Sciatic nerve (tissue), 2 donors: Measurements from ENCODE around the gene ADAM22. TPM values are rescaled to one million over a fixed set of nuclear protein-coding genes. Genes with fewer than 3 reads are reported as not detected.

Experiments
- ATAC-seq: fragments of 200-7000 bp; cut with Tn5 transposase; one replicate; pipeline ENCODE4 v1.9.1; 2020; ENCODE audit warnings: mild to moderate bottlenecking, moderate library complexity
- DNase-seq: peaks from one replicate; pipeline ENCODE4 v3.0.0-alpha.2; 2020; ENCODE audit warnings: low spot score
- intact Hi-C: fragments of 100-400 bp; cut with DNase I; formaldehyde crosslinking; loops from one replicate; pipeline ENCODE4 v1.14.2; 2022
- total RNA-seq: library from RNA; stranded (reverse); fragmentation: NEBNext Ultra II Directional; extraction: Animal tissue kit (Norgen Biotek cat#: 25700); gene quantifications from one replicate; pipeline ENCODE4 v1.2.1, GENCODE V29; 2021
- donor health status: DM: no; HTN: no; CAD: no.
- donor health status: DM: no; HTN: no; CAD: no.

ADAM22 gene
- total RNA-seq, 1 donor from 2014 or later, result 8.5 TPM

GRCh38 chr7:88200261-88200660 is 266.2 kb downstream of the ADAM22 start:
- no peak for ATAC-seq
- intact Hi-C loops, result no loop called here

DNA sequence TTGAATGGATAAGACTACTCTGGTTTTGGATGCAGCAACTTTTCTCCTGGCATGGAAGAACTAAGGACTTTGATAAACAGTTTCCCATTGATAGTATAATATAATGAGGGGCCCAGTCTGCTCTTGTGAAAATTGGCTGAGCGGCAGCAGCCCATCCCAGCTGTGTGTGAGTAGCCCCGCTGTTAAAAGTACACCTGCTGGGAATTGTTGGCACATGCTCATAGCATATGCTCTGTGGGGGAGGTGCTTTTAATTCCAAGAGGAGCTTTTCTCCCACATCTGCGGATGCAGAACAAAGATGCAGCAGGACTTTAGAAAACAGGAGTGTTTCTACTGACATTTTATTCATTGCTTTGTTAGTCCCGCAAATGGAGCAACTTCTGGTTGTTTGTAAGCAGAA is 266.7 kb downstream of the ADAM22 start:
- intact Hi-C loops, result no loop called here
- ATAC-seq (no peak), DNase-seq (no peak)

More at GRCh38 chr7:88200261-88200660, 266.2 kb downstream of the ADAM22 start:
- DNase-seq, result no peak

- ATAC-seq (no peak), DNase-seq (no peak)
- intact Hi-C loops, result no loop called here
These were observed 267.3 kb downstream of the ADAM22 start for GRCh38 chr7:88201305-88201704.

- intact Hi-C loops, result no loop called here
- no peak for DNase-seq
- no peak for ATAC-seq
These were observed 268.2 kb downstream of the ADAM22 start for GRCh38 chr7:88202278-88202677.

GRCh38 chr7:88202799-88203198 is 268.7 kb downstream of the ADAM22 start:
- ATAC-seq (no peak), DNase-seq (no peak)
- intact Hi-C loops, result no loop called here

- intact Hi-C loops, result no loop called here
- ATAC-seq, result no peak
These were observed 269.4 kb downstream of the ADAM22 start for GRCh38 chr7:88203401-88203800.

DNA sequence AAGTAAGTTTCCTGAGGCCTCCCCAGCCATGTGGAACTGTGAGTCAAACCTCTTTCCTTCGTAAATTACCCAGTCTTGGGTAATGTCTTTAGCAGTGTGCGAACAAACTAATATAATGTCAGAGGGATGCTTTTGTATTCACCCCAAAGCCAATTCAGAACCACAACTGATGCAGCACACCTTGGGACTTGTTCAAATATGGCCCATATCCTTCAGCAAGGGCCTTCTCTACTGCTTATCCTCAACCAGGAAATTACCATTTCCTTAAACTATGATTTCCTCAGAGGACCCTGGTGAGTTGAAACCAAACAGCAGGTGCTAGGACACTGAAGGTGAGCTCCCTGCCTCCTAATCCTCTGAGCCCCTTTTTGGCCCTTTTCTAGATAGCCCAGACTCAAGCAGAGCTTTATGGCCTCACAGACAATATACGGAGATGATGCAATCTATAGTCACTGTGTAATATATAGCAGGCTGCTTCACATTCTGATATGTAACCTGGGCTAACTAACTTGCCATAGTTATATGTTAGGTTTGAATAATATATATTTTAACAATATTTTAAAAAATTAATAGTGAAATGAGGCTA is 270.6 kb downstream of the ADAM22 start:
- intact Hi-C loops, result no loop called here
- ATAC-seq (no peak), DNase-seq (no peak)

More at GRCh38 chr7:88203401-88203800, 269.4 kb downstream of the ADAM22 start:
- no peak for DNase-seq

DNA sequence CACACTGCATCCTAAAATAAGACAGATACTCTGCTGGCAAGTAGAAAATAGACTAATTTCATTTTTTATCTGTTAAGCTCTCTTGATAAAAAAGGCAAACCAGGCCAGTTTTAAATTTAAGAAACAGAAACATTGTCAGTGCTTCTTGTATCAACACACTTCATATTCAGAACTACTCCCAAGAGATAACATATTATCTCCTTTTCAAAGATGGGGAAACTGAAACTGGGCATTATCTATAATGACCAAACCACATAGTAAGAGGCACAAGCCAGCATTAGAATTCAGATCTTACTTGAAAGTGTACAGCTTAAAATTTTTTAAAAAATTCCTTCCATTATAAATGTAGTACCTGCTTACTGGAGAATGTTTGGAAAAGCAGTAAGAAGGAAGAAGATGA is 271.1 kb downstream of the ADAM22 start:
- ATAC-seq, result no peak
- DNase-seq, result no peak
- intact Hi-C loops, result no loop called here

- intact Hi-C loops, result no loop called here
- DNase-seq (no peak), ATAC-seq (no peak)
These were observed 272.2 kb downstream of the ADAM22 start for GRCh38 chr7:88206254-88206653.

GRCh38 chr7:88208521-88208920 is 274.5 kb downstream of the ADAM22 start:
- intact Hi-C loops, result no loop called here
- ATAC-seq, result no peak

DNA sequence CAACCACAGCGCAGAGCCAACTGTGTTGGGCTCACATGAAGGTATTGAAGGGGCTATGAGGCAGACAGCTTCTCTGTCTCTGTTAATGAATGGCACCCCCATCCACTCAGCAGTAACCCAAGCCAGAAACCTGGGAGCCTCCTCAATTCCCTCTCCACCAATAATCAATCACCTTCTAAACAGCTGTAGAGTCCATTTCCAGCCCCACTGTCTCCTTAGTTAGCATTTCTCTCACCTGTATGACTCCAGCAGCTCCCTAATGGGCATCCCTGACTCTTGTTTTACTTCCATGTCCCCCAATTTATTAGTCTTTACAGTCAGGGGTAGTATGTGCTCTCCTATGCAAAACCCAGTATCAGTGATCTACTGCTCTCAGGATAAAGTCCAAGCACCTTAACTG is 278.9 kb downstream of the ADAM22 start:
- no peak for ATAC-seq

More at GRCh38 chr7:88208521-88208920, 274.5 kb downstream of the ADAM22 start:
- DNase-seq, result no peak

GRCh38 chr7:88214456-88214855 is 280.4 kb downstream of the ADAM22 start:
- ATAC-seq (no peak), DNase-seq (no peak)
- intact Hi-C loops, result no loop called here

More for the DNA sequence above, 278.9 kb downstream of the ADAM22 start:
- DNase-seq, result no peak
- intact Hi-C loops, result no loop called here

- ATAC-seq (no peak), DNase-seq (no peak)
- intact Hi-C loops, result no loop called here
These were observed 281.2 kb downstream of the ADAM22 start for GRCh38 chr7:88215295-88215694.

DNA sequence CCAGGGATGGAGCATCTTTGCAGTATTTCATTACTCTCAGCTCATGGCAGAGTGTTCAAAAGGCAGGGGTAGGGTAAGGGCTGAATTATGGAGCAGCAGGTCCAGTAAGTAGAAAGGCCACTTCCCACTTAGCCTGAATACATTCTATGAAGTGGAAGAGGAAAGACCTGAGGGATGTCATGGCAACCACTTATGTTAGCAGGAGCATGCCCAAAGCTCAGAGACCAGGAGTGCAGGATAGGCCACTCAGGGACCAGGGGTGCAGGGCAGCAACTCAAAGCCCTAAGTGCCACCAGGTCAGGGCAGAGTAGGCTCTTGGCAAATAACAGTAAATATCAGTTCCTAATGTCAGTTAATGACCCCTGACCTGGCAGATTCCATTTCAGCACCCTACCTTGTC is 282.2 kb downstream of the ADAM22 start:
- intact Hi-C loops, result no loop called here
- ATAC-seq (no peak), DNase-seq (no peak)

DNA sequence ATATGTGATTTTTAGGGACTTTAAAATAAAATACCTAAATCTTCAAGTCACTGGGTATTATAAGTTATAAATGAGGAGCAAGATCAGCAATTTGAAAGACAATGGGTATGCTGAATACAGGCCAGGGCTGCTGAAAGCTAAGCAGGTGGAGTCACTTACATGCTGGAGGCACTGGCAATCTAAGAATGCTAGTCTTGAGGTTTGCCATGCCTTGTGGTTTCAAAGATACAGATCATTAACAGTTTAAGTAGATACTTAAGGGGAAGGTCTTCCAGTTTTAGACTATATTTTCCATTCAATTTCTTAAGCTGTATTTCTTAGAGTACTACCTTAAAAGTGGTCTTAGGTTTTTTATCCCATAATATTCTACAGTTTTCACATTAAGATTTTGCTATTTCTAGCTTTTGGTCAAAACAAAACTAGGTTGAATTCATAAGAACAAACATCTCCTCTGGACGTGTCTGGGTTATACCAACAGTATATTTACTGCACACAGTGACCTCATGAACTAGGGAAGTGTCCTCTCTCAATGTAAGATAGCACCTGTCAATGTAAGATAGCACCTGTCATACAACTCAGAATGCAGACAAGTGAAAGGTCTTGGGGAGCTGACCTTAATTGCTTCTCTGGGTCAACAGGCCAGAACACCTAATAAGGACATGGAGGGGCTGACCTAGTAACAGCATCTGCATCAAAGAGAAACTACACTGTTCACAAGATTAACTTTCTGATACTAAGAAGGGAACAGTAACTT is 283.8 kb downstream of the ADAM22 start:
- ATAC-seq (no peak), DNase-seq (no peak)
- intact Hi-C loops, result no loop called here

DNA sequence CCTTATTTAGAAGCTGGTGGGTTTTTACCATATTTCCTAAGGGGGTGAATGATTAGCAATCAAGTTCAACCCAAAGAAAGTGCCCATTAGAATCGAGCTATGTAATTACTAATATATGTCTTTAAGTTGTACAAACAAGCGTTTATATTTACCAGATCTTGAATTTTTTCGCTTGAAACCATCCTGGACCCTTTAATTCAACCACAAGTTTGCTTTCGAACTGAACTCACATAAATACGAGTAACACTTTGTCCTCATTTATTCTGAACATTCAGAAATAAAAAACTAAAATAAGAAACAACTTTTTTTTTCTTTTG is 284.3 kb downstream of the ADAM22 start:
- intact Hi-C loops, result no loop called here
- ATAC-seq, result no peak
- DNase-seq, result no peak

GRCh38 chr7:88218836-88219605 is 285.0 kb downstream of the ADAM22 start:
- intact Hi-C loops, result no loop called here
- DNase-seq (peak; percentile 63), ATAC-seq (peak; percentile 70)

DNA sequence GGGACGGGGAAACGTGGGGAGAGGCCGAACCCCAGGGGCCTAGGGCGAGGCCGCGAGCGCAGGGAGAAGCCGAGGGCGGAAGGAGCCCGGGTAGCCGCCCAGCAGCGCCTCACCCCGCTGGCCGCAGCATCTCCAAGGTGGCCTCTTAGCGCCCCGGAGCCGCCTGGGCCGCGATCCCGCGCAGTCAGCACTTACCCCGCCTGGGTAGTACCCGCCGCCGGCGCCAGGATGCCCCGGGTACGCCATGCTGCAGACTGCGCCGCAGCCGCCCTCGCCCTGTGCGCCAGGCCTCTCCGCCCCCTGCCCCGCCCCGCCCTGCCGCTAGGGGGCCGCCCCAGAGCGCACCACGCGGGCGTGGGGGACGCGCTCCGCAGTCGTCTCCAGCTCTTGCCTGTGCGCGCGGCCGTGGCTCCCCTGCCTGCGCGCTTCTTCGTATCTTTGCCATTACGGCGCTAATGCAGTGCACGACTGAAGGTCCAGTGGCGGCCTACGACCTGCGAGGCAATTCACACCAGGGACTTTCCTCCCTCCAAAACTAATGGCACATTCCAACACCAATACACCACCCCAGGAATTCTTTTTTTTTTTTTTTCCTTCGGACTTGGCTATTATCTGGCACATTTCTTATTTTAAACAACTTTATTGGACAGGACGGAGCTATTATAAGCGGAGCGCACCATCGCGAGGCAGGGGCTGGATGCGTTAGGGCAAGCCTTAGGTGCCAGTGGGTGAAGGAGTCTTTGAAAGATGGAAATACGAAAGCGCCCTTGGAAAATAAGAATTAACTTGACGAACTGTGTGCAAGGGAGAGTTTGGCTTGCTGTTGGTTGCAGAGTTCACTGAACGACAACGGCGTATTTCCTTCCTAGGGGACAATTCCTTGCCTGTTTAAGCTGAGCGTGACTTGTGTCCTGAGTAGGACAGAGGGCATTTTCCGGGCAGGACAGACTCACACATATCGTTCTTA is 286.0 kb downstream of the ADAM22 start, which contains the start of gene SRI:
SRI (minus strand) TSS at position 258 of the 967 bp plus-strand sequence; CDS start at position 246, 12 bp downstream.
- DNase-seq, result peak; percentile 90
- ATAC-seq, result peak; percentile 97
- intact Hi-C loops, result no loop called here

GRCh38 chr7:88223265-88223664 is 289.2 kb downstream of the ADAM22 start:
- DNase-seq, result no peak
- intact Hi-C loops, result no loop called here
- no peak for ATAC-seq
